ENCODE measurements around the gene PSPN. TPM values are rescaled to one million over a fixed set of nuclear protein-coding genes. Genes with fewer than 3 reads are reported as not detected.
"Not testable (repeated sequence)": the region's sequence is repeated elsewhere in the genome, so short reads cannot be mapped to it uniquely, and the experiment has no call there.

The PSPN gene
- total RNA-seq, 4 donors from 2014 or later = 1.4 to 3.7 (median 1.8) TPM

DNA sequence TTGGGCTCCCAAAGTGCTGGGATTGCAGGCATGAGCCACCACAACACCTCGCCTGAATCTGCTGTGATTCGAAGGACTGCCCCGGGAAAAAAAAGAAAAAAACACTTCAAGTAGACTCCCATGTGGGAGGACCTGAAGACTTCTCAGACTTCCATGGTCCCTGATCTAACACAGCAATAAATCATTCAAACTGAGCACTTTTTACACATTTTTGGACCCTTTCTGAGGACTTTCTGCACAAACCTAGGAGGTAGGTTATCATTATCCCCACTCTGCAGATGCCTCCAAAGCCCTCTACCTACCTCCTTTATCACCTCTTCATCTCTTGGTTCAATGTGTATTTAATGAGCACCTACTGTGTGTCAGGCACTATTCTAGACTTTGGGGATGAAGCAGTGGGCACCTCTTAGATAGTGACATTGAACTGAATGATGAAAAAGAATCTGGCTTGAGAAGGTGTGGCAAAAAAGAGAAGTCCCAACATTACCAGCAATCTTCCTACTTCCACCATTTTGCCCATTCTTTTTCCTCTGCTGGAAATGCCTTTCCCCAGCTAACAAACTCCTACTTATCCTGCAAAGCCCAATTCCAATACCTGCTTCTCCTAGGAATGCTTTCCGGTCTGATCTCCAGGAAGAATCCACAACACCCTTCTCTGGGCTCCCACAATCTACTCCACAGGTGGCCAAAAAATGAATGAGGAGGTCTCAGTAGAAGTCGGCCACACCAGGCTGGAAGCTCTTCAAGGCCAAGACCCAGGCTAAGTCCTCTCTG lies 16.0 kb downstream of the PSPN start:
- no peak for TF ChIP-seq POLR2AphosphoS5 (IDR thresholded peaks at IDR 0.05)
- TF ChIP-seq POLR2A (IDR thresholded peaks at IDR 0.05) = no peak
- no peak for TF ChIP-seq CTCF (IDR thresholded peaks at IDR 0.05)
- TF ChIP-seq EP300 (IDR thresholded peaks at IDR 0.05; ENCODE audit: low read depth) = no peak
- in situ Hi-C loops (cut with MboI; ENCODE audit: low pct_ligation_motif_present in 1 of 4, low pct_unique_long_range_greater_than_20kb in 1 of 4, low sequenced_read_pairs in 3 of 4) = no loop called here

DNA sequence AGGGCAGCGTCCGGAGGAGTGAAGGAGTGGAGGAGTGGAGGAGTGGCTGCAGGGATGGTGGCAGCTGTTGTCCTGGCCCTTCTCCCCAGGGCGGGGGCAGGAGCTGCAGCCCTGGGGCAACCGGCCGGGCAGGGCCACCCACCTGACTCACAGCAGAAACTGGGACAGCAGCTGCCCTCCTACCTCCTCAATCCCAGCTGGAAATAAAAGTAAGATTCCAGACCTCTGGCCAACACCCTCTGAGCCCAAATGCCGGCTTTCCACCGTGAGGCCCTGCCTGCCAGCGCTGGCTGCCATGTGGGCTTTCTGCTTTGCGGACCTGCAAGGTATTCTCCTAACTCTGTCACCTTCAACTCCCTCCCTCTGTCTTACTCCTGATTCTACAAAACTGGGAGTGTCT lies 17.7 kb downstream of the PSPN start:
- Histone ChIP-seq H3K27me3 (no peaks in the 10 kb centered on the region), H3K36me3 (no peaks in the 10 kb centered on the region), H3K27ac (no peak overlapping the region), H3K9me3 (no peaks in the 10 kb centered on the region), H3K4me1 (peaks cover 5 to 11% (median 10%) of the 10 kb centered on the region in 4 donors), H3K4me3 (no peak overlapping the region)
- in situ Hi-C loops (cut with MboI; ENCODE audit: low pct_ligation_motif_present in 1 of 4, low pct_unique_long_range_greater_than_20kb in 1 of 4, low sequenced_read_pairs in 3 of 4) = no loop called here
- TF ChIP-seq POLR2AphosphoS5 (IDR thresholded peaks at IDR 0.05) (no peak), POLR2A (IDR thresholded peaks at IDR 0.05) (no peak), CTCF (IDR thresholded peaks at IDR 0.05) (no peak), EP300 (IDR thresholded peaks at IDR 0.05; ENCODE audit: low read depth) (no peak)
- 17 to 42% methylated on average over 2 to 9 of the region's 9 CpGs for WGBS, 2 donors (ENCODE audit: low coverage in 1 of 2)
- DNase-seq = no peak
- intact Hi-C loops (cut with DNase I; ENCODE audit: low total_unique reads) = loop anchor here (5.0 kb wide), 1 partner anchor 1549 kb away; no protein-coding TSS in a partner anchor

More for the DNA sequence above, 16.0 kb downstream of the PSPN start:
- WGBS, 2 donors (ENCODE audit: low coverage in 1 of 2) = 80 to 88% methylated on average over 4 to 5 of the region's 5 CpGs
- Histone ChIP-seq H3K4me3 (no peak overlapping the region), H3K27me3 (no peaks in the 10 kb centered on the region), H3K36me3 (peaks cover 0 to 8% (median under 1%) of the 10 kb centered on the region in 4 donors), H3K9me3 (no peaks in the 10 kb centered on the region), H3K27ac (no peak overlapping the region), H3K4me1 (peaks cover 5 to 16% (median 11%) of the 10 kb centered on the region in 4 donors)
- intact Hi-C loops (cut with DNase I; ENCODE audit: low total_unique reads) = loop anchor here (5.0 kb wide), 1 partner anchor 1548 kb away; no protein-coding TSS in a partner anchor
- no peak for DNase-seq

DNA sequence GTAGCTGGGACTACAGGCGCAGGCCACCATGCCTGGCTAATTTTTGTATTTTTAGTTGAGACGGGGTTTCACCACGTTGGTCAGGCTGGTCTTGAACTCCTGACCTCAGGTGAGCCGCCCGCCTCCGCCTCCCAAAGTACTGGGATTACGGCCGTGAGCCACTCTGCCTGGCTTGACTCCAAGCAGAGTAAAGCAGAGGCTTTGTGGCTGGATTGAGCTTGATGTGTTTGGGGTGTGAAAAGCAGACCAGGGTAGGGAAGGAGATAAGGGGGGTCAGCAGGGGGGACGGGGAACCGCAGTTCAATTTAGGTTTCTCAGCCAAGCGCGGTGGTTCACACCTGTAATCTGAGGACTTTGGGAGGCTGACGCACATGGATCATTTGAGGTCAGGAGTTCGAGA lies 18.6 kb downstream of the PSPN start:
- 83% methylated on average over 14 of the region's 14 CpGs; no CpG with 5 or more reads in 1 of the 2 donors for WGBS, 2 donors (ENCODE audit: low coverage in 1 of 2)
- no peak for DNase-seq

DNA sequence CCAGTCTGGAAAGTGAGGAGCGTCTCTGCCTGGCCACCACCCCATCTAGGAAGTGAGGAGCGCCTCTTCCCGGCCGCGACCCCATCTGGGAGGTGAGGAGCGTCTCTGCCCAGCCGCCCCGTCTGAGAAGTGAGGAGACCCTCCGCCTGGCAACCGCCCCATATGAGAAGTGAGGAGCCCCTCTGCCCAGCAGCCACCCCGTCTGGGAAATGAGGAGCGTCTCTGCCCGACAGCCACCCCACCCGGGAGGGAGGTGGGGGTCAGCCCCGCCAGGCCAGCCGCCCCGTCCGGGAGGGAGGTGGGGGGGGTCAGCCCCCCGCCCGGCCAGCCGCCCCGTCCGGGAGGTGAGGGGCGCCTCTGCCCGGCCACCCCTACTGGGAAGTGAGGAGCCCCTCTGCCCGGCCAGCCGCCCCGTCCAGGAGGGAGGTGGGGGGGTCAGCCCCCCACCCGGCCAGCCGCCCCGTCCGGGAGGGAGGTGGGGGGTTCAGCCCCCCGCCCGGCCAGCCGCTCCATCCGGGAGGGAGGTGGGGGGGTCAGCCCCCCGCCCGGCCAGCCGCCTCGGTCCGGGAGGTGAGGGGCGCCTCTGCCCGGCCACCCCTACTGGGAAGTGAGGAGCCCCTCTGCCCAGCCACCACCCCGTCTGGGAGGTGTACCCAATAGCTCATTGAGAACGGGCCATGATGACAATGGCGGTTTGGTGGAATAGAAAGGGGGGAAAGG lies 20.3 kb downstream of the PSPN start:
- DNase-seq; H3K36me3 ChIP-seq; in situ Hi-C loops (cut with MboI; ENCODE audit: low pct_ligation_motif_present in 1 of 4, low pct_unique_long_range_greater_than_20kb in 1 of 4, low sequenced_read_pairs in 3 of 4); H3K4me3 ChIP-seq; H3K27me3 ChIP-seq; H3K4me1 ChIP-seq; H3K27ac ChIP-seq; H3K9me3 ChIP-seq: not testable (repeated sequence)
- intact Hi-C loops (cut with DNase I; ENCODE audit: low total_unique reads) = loop anchor here (5.0 kb wide), 1 partner anchor 1552 kb away; no protein-coding TSS in a partner anchor
- WGBS, 2 donors (ENCODE audit: low coverage in 1 of 2) = 95% methylated on average over 16 of the region's 46 CpGs; no CpG with 5 or more reads in 1 of the 2 donors

More for the DNA sequence above, 18.6 kb downstream of the PSPN start:
- H3K9me3 ChIP-seq = no peaks in the 10 kb centered on the region
- no peak overlapping the region for H3K27ac ChIP-seq
- intact Hi-C loops (cut with DNase I; ENCODE audit: low total_unique reads) = loop anchor here (5.0 kb wide), 1 partner anchor 1550 kb away; no protein-coding TSS in a partner anchor
- peaks cover 0 to 2% (median 2%) of the 10 kb centered on the region in 4 donors for H3K4me1 ChIP-seq
- H3K27me3 ChIP-seq = no peaks in the 10 kb centered on the region
- no peak for TF ChIP-seq CTCF (IDR thresholded peaks at IDR 0.05)
- no peak for TF ChIP-seq POLR2A (IDR thresholded peaks at IDR 0.05)
- no peak for TF ChIP-seq POLR2AphosphoS5 (IDR thresholded peaks at IDR 0.05)
- TF ChIP-seq EP300 (IDR thresholded peaks at IDR 0.05; ENCODE audit: low read depth) = no peak
- H3K36me3 ChIP-seq = no peaks in the 10 kb centered on the region
- H3K4me3 ChIP-seq = no peak overlapping the region
- in situ Hi-C loops (cut with MboI; ENCODE audit: low pct_ligation_motif_present in 1 of 4, low pct_unique_long_range_greater_than_20kb in 1 of 4, low sequenced_read_pairs in 3 of 4) = no loop called here

Data from transverse colon (tissue), 4 donors.